K562 (cell line): ENCODE data around the gene RPL22L1. TPM values are rescaled to one million over a fixed set of nuclear protein-coding genes. Genes with fewer than 3 reads are reported as not detected.

Experiments
- ATAC-seq: fragments of 200-7000 bp; cut with Tn5 transposase; 3 replicates; pipeline ENCODE4 v1.9.1; 2020; ENCODE audit warnings: moderate library complexity
- BruUV-seq: library from RNA; stranded (reverse); fragments of 400-500 nt; replicated peaks from 2 replicates; lab custom pipeline; 2021; lab: Mats Ljungman, UMichigan
- CTCF ChIA-PET: fragments of 300-600 bp; formaldehyde crosslinking; extraction: SDS; loops from one replicate; lab custom pipeline; 2021; ENCODE audit warnings: low intra/inter-chr PET ratio; lab: Yijun Ruan, JAX
- POLR2A ChIA-PET: fragments of 300-600, 350-650 bp; sonication (Branson Sonifier 250); formaldehyde crosslinking; extraction: SDS; loops from one replicate; lab custom pipeline; 2021; ENCODE audit warnings: antibody characterized with exemption, inconsistent platforms; lab: Yijun Ruan, JAX
- DNase-seq, 4 experiments: peaks; one replicate each; pipeline versions ENCODE4 v3.0.0 to v3.0.0-alpha.2; 2011 to 2018; ENCODE audit warnings: low spot score in 3 of 4, mixed read lengths in 3 of 4; ENCODE audit errors: extremely low read depth in 1 of 4
- FAIRE-seq: peaks from 2 replicates; lab custom pipeline; 2011; peaks lifted over from hg19 to GRCh38; lab: Jason Lieb, UNC
- H2AFZ ChIP-seq: 2 replicates; pipeline ENCODE4 v1.6.0; 2011; ENCODE audit warnings: low read depth, low read length, control low read depth, inconsistent platforms
- H3K27ac ChIP-seq: fragments of 200-600 bp; 3 replicates; pipeline ENCODE4 v1.8.0; 2011; ENCODE audit warnings: low read depth, mild to moderate bottlenecking, control low read depth, inconsistent platforms, low read length, moderate library complexity, mixed read lengths; ENCODE audit errors: extremely low read depth
- H3K27me3 ChIP-seq, 2 experiments: fragments of 300-600 bp in 1 of 2; 2 replicates in 1 of 2; 3 replicates in 1 of 2; pipeline versions ENCODE4 v1.6.0 to v1.8.0; 2011; ENCODE audit warnings: inconsistent platforms in 2 of 2, low read length in 2 of 2, mild to moderate bottlenecking in 1 of 2, mixed read lengths in 1 of 2, moderate library complexity in 1 of 2; ENCODE audit not compliant: control insufficient read depth in 2 of 2, insufficient read depth in 2 of 2
- H3K36me3 ChIP-seq: fragments of 300-600 bp; 3 replicates; pipeline ENCODE4 v1.8.0; 2011; ENCODE audit warnings: mild to moderate bottlenecking, low read length, inconsistent platforms; ENCODE audit not compliant: control insufficient read depth, insufficient read depth
- H3K4me1 ChIP-seq, 2 experiments: fragments of 200-600 bp in 1 of 2; replicated peaks in 1 of 2; 2 replicates in 1 of 2; 3 replicates in 1 of 2; pipeline versions ENCODE4 v1.5.1 to v1.8.0; 2011; ENCODE audit warnings: inconsistent platforms in 2 of 2, low read length in 2 of 2, mild to moderate bottlenecking in 1 of 2, mixed read lengths in 1 of 2, moderate library complexity in 1 of 2; ENCODE audit not compliant: control insufficient read depth in 2 of 2, insufficient read depth in 2 of 2
- H3K4me2 ChIP-seq: 2 replicates; pipeline ENCODE4 v1.6.1; 2011; ENCODE audit warnings: low read length, control low read depth, inconsistent platforms, mixed read lengths; ENCODE audit not compliant: insufficient read depth
- H3K4me3 ChIP-seq: fragments of 200-600 bp; sonication (generic), shearing (Covaris generic); 2 replicates; pipeline ENCODE4 v1.5.1; 2016; ENCODE audit warnings: control low read depth, inconsistent platforms
- H3K79me2 ChIP-seq: fragments of 200-600 bp; 3 replicates; pipeline ENCODE4 v1.8.0; 2011; ENCODE audit warnings: low read length, inconsistent platforms; ENCODE audit not compliant: control insufficient read depth, insufficient read depth
- H3K9ac ChIP-seq, 2 experiments: 2 replicates each; pipeline versions ENCODE4 v1.6.0 to v1.6.1; 2011; ENCODE audit warnings: low read depth in 2 of 2, low read length in 2 of 2, control low read depth in 1 of 2, inconsistent platforms in 1 of 2, mild to moderate bottlenecking in 1 of 2, mixed read lengths in 1 of 2; ENCODE audit not compliant: insufficient read depth in 1 of 2
- H3K9me1 ChIP-seq: one replicate; pipeline ENCODE4 v1.6.0; 2011; ENCODE audit warnings: inconsistent platforms, mild to moderate bottlenecking, low read length, moderate library complexity; ENCODE audit not compliant: control insufficient read depth, insufficient read depth
- H3K9me3 ChIP-seq: replicated peaks from 2 replicates; pipeline ENCODE4 v1.5.1; 2011; ENCODE audit warnings: low read depth, low read length, inconsistent platforms; ENCODE audit not compliant: control insufficient read depth, insufficient read depth
- H4K20me1 ChIP-seq: replicated peaks from 2 replicates; pipeline ENCODE4 v1.6.1; 2011; ENCODE audit warnings: low read length, inconsistent platforms, mixed read lengths; ENCODE audit not compliant: control insufficient read depth, insufficient read depth
- BHLHE40 ChIP-seq: IDR thresholded peaks from 2 replicates; pipeline ENCODE4 v1.6.1; 2011; ENCODE audit warnings: low read length, improper control_type of control experiment
- ETV6 ChIP-seq, 3 experiments: fragments of 150-350 bp in 1 of 3; sonication (generic) in 1 of 3; formaldehyde crosslinking in 1 of 3; IDR thresholded peaks; 2 replicates each; pipeline versions ENCODE4 v1.6.1 to v1.8.0; 2014 to 2022; ENCODE audit warnings: borderline replicate concordance in 2 of 3, low read depth in 2 of 3, antibody characterized with exemption in 1 of 3, low read length in 1 of 3, mild to moderate bottlenecking in 1 of 3, missing genetic modification reagents in 1 of 3
- GABPA ChIP-seq: fragments of 200-800 bp; sonication (Bioruptor generic); conservative IDR thresholded peaks from 2 replicates; pipeline ENCODE4 v1.6.1; 2016; ENCODE audit warnings: low read depth, missing genetic modification characterization, missing compliant biosample characterization
- JUN ChIP-seq, 2 experiments: sonication (generic) in 1 of 2; formaldehyde crosslinking in 1 of 2; IDR thresholded peaks; 2 replicates each; pipeline versions ENCODE4 v1.6.1 to v1.8.0; 2012 to 2022; ENCODE audit warnings: borderline replicate concordance in 2 of 2, mild to moderate bottlenecking in 2 of 2, improper control_type of control experiment in 1 of 2, low read depth in 1 of 2, low read length in 1 of 2, missing genetic modification reagents in 1 of 2
- MAFK ChIP-seq: IDR thresholded peaks from 2 replicates; pipeline ENCODE4 v1.6.1; 2011; ENCODE audit warnings: low read length, improper control_type of control experiment
- MCM2 ChIP-seq: fragments of 450-650 bp; IDR thresholded peaks from 2 replicates; pipeline ENCODE4 v1.6.1; 2017; ENCODE audit warnings: low read depth, mild to moderate bottlenecking
- MTA2 ChIP-seq: fragments of 450-650 bp; IDR thresholded peaks from 2 replicates; pipeline ENCODE4 v1.6.1; 2016; ENCODE audit warnings: low read depth
- NFE2L1 ChIP-seq: fragments of 450-650 bp; IDR thresholded peaks from 2 replicates; pipeline ENCODE4 v1.6.1; 2016; ENCODE audit warnings: missing genetic modification characterization, low read depth, mild to moderate bottlenecking, missing compliant biosample characterization, moderate library complexity, borderline replicate concordance
- POU5F1 ChIP-seq: fragments of 150-350 bp; IDR thresholded peaks from 2 replicates; pipeline ENCODE4 v1.6.1; 2014; ENCODE audit warnings: borderline replicate concordance, low read length, low read depth, mild to moderate bottlenecking; ENCODE audit not compliant: partially characterized antibody
- SMARCC2 ChIP-seq: fragments of 450-650 bp; IDR thresholded peaks from 2 replicates; pipeline ENCODE4 v1.6.1; 2017; ENCODE audit warnings: antibody characterized with exemption, moderate library complexity, mild to moderate bottlenecking, low read depth
- ZNF121 ChIP-seq: sonication (generic); formaldehyde crosslinking; conservative IDR thresholded peaks from 2 replicates; pipeline ENCODE4 v1.8.0; 2022; ENCODE audit warnings: missing genetic modification reagents
- ZNF263 ChIP-seq: sonication (generic); formaldehyde crosslinking; IDR thresholded peaks from 2 replicates; pipeline ENCODE4 v1.8.0; 2022; ENCODE audit warnings: mild to moderate bottlenecking, missing genetic modification reagents, borderline replicate concordance
- ZNF431 ChIP-seq: sonication (generic); formaldehyde crosslinking; IDR thresholded peaks from 2 replicates; pipeline ENCODE4 v1.8.0; 2022; ENCODE audit warnings: mild to moderate bottlenecking, missing genetic modification reagents
- ZNF77 ChIP-seq: fragments of 250-450 bp; sonication (Bioruptor Pico); IDR thresholded peaks from 2 replicates; pipeline ENCODE4 v1.5.0; 2020
- WGBS: fragments of 100-300 bp; shearing (Covaris generic); methylation state at CpG from one replicate; pipeline ENCODE4 v1.1.6; 2016; ENCODE audit warnings: low coverage, mixed read lengths; ENCODE audit not compliant: insufficient coverage; ENCODE audit errors: missing lambda C conversion rate; 5-methylcytosine and 5-hydroxymethylcytosine counted together
- in situ Hi-C: fragments of 300-500 bp; cut with MboI; formaldehyde crosslinking; loops from 4 replicates; pipeline ENCODE4 v1.15.0; 2018; ENCODE audit warnings: inconsistent platforms, mixed read lengths
- intact Hi-C: fragments of 100-400 bp; cut with micrococcal nuclease; formaldehyde crosslinking; loops from 2 replicates; pipeline ENCODE4 v1.14.2; 2022
- polyA plus RNA-seq, 8 experiments: library from polyadenylated mRNA; depleted of rRNA in 4 of 8; stranded (reverse) in 5 of 8; unstranded in 3 of 8; fragments of >200 nt; fragmentation: Nextera tagmentation in 2 of 8; fragmentation: Illumina TruSeq in 1 of 8; extraction: Ambion mirVana in 2 of 8; extraction: Trizol in 1 of 8; gene quantifications; 2 replicates each; pipeline versions ENCODE4 v1.2.1 to v1.2.3, GENCODE V29; 2011 to 2014; ENCODE audit warnings: inconsistent platforms in 1 of 8, missing spikeins in 1 of 8
- total RNA-seq, 7 experiments: library from RNA; depleted of rRNA in 6 of 7; stranded (reverse); fragments of >200 nt in 6 of 7; fragmentation: Illumina TruSeq in 2 of 7; extraction: Trizol in 2 of 7; gene quantifications; 2 replicates each; pipeline versions ENCODE4 v1.2.1 to v1.2.3, GENCODE V29; 2011 to 2021; ENCODE audit warnings: low replicate concordance in 1 of 7
- TF ChIP-seq, protein P1 (sequence below): fragments of 450-650 bp; conservative IDR thresholded peaks from 2 replicates; pipeline ENCODE4 v1.6.1; 2016; ENCODE audit warnings: missing genetic modification characterization, low read depth, mild to moderate bottlenecking, missing compliant biosample characterization, moderate library complexity
- TF ChIP-seq, protein P2 (sequence below): fragments of 250-450 bp; sonication (Bioruptor Pico); IDR thresholded peaks from 2 replicates; pipeline ENCODE4 v1.8.0; 2021; ENCODE audit warnings: borderline replicate concordance, mild to moderate bottlenecking, moderate library complexity; ENCODE audit not compliant: poor library complexity, severe bottlenecking

The RPL22L1 gene
- total and polyA plus RNA-seq, 9 of the 15 experiments (the other 6 are each of a cell fraction or from before 2014, with no cell fraction given) = 53.9 to 198 (median 108) TPM

DNA sequence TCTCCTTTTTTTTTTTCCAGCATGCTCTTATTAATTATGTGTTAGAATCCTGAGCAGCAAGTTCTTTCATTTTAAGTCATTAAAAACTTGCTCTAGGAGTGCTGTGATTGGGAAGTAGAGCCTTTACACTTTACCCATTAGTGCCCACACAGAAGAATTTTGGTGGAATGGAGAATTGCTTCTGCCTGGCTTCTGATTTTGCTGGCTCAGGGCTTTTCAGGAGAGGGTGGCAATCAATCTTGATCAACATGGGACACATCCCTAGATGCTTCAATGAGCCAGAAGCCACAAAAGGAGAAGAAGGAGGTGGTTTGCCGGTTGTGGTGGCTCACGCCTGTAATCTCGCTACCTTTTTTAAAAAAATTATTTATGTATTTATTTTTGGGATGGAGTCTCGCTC, 39.4 kb downstream of the RPL22L1 start (continued):
- TF ChIP-seq, protein P1, sequence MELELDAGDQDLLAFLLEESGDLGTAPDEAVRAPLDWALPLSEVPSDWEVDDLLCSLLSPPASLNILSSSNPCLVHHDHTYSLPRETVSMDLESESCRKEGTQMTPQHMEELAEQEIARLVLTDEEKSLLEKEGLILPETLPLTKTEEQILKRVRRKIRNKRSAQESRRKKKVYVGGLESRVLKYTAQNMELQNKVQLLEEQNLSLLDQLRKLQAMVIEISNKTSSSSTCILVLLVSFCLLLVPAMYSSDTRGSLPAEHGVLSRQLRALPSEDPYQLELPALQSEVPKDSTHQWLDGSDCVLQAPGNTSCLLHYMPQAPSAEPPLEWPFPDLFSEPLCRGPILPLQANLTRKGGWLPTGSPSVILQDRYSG (tag) = no peak
- no peak for TF ChIP-seq MCM2
- TF ChIP-seq ZNF431 (CRISPR knock-in tag) = no peak
- TF ChIP-seq NFE2L1 (tag) = no peak
- no peak for TF ChIP-seq ZNF77 (CRISPR knock-in tag)
- no peak for TF ChIP-seq POU5F1
- TF ChIP-seq SMARCC2 = no peak
- no peak for TF ChIP-seq ETV6 (IDR thresholded peaks at IDR 0.05; ENCODE audit: borderline replicate concordance in 1 of 2, low read depth in 2 of 2, low read length in 1 of 2)
- no peak for TF ChIP-seq ETV6 (CRISPR knock-in tag; IDR thresholded peaks at IDR 0.05; ENCODE audit: borderline replicate concordance)

DNA sequence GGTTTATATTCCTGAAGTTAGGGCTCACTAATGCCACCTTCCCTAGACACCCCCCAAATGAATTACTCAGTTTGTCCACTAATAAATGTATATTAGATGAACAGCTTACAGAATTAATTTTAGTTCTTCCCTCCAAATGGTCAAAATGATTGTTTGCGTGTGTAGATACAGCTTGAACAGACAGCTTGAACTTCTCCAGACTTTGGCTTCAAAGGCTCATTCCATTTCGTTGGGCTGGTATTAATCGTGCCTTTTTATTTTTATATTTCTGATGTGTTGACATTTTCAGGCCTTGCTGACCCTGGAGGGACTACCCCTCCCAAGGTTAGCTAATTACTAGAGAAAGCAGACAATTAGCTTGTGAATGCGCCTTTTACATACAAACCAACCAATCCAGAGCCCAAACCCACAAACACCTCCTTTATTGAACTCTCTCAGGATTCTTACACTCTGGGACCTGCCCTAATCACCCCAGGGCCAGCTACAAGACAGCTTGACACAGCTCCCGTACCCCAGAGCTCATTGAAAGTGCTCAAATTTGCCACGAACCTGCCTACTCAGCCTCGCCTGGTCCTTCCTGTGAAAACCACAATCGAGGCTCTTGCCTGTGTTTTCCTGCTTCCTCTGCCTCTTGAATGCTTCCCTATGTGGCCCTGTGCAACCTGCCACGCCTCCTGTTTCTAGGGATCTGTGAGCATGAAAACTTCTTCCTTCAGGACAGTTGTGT, 40.3 kb downstream of the RPL22L1 start:
- intact Hi-C loops = no loop called here
- 28% methylated on average over 9 of the region's 9 CpGs for WGBS
- TF ChIP-seq MTA2 (no peak), JUN (IDR thresholded peaks at IDR 0.05; ENCODE audit: borderline replicate concordance, low read depth, low read length) (no peak), JUN (CRISPR knock-in tag; IDR thresholded peaks at IDR 0.05; ENCODE audit: borderline replicate concordance) (no peak), BHLHE40 (no peak), ZNF263 (CRISPR knock-in tag) (no peak), ZNF121 (no peak), MAFK (no peak), GABPA (tag) (0 out of 2 replicates have a peak, but pooled peaks have one; percentile 5)
- TF ChIP-seq, protein P2, sequence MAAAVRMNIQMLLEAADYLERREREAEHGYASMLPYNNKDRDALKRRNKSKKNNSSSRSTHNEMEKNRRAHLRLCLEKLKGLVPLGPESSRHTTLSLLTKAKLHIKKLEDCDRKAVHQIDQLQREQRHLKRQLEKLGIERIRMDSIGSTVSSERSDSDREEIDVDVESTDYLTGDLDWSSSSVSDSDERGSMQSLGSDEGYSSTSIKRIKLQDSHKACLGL (CRISPR knock-in tag) = no peak
- TF ChIP-seq, all 486 proteins: peak for 1
- H3K79me2 ChIP-seq = no peaks in the 10 kb centered on the region
- no peaks in the 10 kb centered on the region for H3K36me3 ChIP-seq
- ATAC-seq (no peak; the same call in 1 of the 3 replicates), FAIRE-seq (no peak), DNase-seq (no peak)
- no peaks in the 10 kb centered on the region for H3K9me1 ChIP-seq
- ChIA-PET POLR2A (interaction anchor here (0.6 to 1.3 kb wide), 3 partner anchors 10 to 307 kb away, joined by 3 to 6 read pairs (median 4); no protein-coding TSS in a partner anchor), CTCF (no interaction called here)
- peak overlapping the region; percentile 30; the same call in 1 of the 2 replicates for H2AFZ ChIP-seq
- H3K9me3 ChIP-seq = no peaks in the 10 kb centered on the region
- no peak overlapping the region for H3K27ac ChIP-seq
- no peak overlapping the region for H3K4me2 ChIP-seq
- H3K4me3 ChIP-seq = no peak overlapping the region
- H4K20me1 ChIP-seq = no peaks in the 10 kb centered on the region
- no TSS peak for BruUV-seq
- no peaks in the 10 kb centered on the region; a peak in 1 of 5 replicates for H3K27me3 ChIP-seq
- no peaks in the 10 kb centered on the region; a peak in 1 of 5 replicates for H3K4me1 ChIP-seq
- H3K9ac ChIP-seq = no peak overlapping the region
- in situ Hi-C loops = no loop called here
